Measurements from ENCODE around the gene NRGN.

DNA sequence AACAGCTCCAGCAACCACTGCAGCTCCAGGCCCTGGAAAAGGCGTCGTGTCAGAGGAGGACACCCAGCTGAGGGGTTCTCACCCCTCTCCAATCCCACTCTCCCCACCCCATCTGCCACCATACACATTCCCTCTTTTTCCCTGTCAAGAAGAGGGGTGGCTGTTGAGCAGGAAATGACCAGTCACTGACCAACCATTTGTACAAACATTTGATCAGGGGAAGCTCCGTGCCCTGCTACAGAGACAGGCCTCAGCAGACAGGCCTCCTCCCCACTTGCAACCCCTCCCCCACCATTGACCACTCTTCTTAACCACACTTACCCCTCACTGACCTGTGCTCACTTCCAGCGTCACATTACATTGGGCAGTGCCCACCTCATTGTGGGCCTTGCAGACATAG is 14.6 kb downstream of the NRGN start:
- TF ChIP-seq CTCF (IDR thresholded peaks at IDR 0.05) (no peak), POLR2A (IDR thresholded peaks at IDR 0.05) (no peak)
